CD4-positive, alpha-beta T cell treated with Interleukin-6 at 100 ng/mL for 8 hours (primary cell): ENCODE data around the gene ECI2.
"Not testable (repeated sequence)": the region's sequence is repeated elsewhere in the genome, so short reads cannot be mapped to it uniquely, and the experiment has no call there.

Experiments used
- DNase-seq: peaks from one replicate; pipeline ENCODE4 v3.0.0-alpha.2; 2020; ENCODE audit warnings: mixed read lengths, low spot score

The ECI2 gene

DNA sequence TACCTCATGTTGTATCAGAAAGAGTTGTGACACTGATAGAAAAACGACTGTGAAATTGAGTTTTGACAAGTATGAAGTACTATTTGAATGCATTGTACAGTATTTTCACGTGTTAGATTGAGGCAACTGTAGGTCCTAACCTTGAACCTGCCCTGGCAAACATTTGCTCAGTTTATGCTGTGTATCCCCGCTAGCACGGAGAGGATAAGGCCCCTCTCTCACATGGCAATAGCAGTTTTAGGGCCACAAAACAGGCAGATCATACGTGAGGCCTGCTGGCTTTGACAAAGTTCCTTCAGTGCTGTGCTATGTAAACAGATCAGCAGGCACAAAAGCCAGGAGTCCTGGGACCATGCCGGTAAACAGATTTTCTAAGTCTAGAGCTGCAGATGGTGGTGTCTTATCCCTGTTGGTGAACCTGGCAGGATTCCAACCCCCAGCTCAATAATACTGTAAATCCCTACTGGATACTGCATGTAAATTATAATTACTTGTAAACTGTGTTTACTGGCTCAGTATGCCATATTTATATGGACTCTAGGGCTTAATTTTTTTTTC is 32.6 kb downstream of the ECI2 start:
- DNase-seq: no peak

DNA sequence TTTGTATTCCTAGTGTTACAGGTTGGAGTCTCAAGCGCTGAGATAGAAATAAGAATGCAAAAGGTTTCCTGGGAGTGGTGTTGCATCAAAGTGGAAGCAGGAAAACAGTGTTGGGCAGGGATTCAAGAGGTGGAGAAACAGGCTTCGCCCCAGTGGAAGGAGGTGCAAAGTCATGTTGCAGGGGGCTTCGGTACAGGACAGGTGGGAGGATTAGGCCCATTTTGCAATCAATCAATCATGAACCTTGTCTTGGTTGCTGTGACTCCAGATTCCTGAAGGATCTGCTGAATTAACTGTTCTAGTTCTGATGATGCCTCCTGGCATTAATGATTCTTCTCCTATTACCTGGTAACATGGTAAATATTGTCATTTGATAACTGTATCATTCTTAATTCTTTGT is 34.1 kb downstream of the ECI2 start:
- no peak for DNase-seq

DNA sequence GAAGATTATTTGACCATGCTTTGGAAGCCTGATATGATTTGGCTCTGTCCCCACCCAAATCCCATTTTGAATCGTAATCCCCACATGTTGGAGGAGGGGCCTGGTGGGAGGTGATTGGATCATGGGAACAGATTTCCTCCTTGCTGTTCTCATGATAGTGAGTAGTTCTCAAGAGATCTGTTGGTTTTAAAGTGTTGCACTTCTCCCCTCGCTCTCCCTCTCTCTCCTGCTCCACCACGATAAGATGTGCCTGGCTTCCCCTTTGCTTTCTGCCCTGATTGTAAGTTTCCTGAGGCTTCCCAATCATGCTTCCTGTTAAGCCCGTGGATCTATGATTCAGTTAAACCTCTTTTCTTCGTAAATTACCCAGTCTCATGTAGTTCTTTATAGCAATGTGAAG is 34.7 kb downstream of the ECI2 start:
- no peak for DNase-seq

DNA sequence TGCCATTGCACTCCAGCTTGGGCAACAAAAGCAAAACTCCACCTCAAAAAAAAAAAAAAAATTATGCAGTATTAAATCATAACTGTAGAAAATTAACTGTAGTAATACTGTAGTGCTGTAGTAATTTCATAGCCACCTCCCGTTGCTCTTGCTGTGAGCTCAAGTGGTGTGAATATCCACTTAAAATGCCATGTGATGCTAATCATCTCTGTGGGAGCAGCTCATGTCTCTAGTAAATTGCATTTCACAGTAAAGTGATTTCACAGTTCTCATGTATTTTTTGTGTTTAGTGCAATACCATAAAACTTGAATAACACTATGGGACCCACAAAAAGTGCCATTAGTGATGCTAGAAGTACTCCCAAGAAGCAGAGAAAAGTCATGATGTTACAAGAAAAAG is 42.1 kb downstream of the ECI2 start:
- no peak for DNase-seq

DNA sequence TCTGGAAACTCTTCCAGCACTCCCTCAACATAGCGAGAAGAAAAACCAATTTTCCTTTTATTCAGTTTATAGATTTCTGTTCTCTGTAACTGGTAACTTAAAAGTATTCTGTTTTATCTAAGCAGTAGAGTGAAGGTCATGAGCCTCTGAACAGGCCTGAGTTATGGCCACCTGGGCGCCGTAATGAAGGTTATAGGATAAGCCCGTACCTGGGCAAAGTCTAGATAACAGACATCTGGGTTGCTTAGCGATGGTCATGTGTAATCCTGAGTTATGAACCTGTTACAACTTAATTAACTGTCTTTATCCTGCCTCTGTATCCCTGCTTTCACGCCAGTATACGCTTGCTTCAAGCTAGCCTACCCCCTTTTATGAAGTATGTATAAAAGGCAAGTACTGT is 43.4 kb downstream of the ECI2 start:
- DNase-seq: no peak

DNA sequence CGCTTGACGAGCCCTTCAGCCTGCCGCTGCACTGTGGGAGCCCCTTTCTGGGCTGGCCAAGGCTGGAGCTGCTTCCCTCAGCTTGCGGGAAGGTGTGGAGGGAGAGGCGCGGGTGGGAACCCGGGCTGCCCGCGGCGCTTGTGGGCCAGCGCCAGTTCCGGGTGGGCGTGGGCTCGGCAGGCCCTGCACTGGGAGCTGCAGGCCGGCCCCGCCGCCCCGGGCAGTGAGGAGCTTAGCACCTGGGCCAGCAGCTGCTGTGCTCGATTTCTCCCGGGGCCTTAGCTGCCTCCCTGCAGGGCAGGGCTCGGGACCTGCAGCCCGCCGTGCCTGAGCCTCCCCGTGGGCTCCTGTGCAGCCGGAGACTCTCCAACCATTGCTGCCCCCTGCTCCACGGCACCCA is 45.3 kb downstream of the ECI2 start:
- DNase-seq: not testable (repeated sequence)

DNA sequence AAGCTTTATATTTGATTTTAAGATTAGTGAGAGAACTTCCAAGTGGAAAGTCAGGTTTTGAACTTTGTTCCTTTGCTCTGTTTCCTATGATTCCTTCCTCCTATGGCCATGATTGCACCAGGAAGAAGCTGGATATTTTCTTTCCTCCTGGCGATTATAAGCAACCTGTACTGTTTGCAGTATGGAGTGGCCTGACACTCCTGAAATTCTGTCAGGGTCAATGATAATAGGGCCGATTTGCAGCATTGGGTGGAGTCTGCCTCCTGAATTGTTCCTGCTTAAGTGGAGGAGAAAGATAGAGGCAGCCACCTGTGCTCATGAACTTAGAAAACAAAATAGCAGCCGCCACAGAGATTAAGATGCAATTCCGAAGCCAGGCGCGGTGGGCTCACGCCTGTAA is 46.7 kb downstream of the ECI2 start:
- no peak for DNase-seq

DNA sequence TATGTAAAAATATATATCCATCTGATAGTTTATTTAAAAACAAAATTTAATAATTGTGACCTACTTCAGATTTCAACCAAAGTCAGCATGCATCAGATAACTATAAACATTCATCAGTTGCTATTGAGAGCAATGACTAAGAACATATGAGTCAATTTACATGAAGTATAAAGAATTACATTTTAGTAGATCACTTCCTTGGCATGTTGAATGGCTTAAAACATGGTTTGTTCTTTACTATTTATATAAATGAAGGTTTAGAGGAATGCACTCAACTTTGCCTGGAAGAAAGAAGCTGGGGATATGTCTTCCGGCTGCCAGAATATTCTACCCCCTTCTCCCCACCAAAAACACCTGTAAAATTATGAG is 50.1 kb downstream of the ECI2 start:
- DNase-seq: no peak

DNA sequence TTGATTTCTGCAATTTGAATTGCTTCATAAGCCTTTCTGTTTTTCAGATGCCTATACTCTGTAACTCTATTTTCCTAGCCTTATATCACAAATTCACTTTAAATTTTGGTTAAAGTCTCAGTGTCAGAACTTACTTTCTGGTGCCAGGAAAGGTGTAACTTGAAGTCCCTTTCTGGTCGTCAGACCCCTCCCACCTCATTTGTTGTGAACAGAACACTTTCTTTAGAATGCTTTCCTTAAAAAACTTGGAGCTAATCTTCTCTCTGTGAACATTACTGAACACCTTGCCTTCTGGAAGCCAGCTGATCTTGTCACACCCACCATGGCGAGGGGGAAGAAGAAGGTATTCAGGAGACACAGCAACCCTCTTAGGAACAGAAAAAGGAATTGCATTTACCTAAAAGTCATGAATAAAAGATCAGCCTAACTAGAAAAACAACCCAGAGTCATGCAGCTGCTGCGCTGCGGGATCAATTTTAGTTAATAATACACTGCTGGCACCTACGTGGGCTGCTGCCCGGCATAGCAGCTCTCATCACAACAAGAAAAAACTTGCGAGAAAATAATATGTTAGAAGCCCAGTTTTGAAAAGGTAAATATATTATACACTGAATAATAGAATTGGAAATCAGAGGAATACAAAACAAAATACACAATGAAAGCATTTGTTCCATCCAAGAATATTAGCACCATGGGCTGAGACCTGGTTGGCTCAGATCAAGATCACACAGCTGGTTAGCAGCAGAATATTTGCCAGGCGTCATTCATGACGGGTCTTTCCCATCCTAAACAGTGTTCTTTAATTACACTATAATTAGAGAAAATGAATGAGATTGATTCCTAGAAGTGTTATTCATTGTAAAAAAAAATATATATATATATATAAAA is 50.7 kb downstream of the ECI2 start:
- DNase-seq: no peak

DNA sequence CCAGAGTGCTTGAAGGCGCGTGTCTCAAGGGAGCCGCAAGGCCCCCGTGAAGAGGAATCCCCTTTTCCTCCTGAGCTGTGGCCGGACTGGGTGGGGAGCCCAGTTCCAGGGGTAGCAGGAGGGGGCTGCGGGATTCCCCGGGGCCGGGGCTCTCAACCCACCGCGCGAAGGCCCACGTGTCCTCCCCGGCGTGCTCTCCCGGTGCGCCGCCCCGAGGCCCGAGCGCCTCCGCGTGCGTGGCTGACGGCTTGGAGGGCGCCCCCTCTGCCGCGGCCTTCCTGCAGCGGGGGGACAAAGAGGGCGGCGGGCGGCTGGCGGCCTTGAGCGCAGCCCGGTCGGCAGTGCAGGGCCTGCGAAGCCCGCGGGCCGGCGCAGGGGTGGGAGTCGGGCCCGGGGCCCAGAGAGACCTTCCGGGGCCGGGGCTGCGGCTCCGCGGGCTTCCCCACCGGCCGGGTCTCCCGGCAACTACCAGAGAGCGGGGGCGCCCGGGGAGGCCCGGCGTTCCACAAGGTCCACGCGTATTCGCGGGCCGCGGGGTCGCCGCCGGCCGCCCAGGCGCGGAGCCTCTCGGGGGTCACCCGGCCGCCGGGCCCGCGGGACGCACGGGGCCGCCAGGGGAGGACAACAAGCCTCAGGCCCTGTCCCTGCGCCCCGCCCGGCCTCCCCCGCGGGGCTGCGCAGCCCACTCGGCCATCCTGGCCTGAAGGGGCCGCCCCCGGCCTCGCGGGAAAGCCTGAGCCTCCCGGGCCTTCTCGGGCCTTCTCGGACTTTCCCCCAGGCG is 56.5 kb downstream of the ECI2 start, which contains the start of gene FAM217A:
Gene FAM217A, minus strand, starts transcription at position 447 of the 781 bp plus-strand sequence. CDS start 1,723 bp downstream, outside the sequence.
- DNase-seq: no peak

DNA sequence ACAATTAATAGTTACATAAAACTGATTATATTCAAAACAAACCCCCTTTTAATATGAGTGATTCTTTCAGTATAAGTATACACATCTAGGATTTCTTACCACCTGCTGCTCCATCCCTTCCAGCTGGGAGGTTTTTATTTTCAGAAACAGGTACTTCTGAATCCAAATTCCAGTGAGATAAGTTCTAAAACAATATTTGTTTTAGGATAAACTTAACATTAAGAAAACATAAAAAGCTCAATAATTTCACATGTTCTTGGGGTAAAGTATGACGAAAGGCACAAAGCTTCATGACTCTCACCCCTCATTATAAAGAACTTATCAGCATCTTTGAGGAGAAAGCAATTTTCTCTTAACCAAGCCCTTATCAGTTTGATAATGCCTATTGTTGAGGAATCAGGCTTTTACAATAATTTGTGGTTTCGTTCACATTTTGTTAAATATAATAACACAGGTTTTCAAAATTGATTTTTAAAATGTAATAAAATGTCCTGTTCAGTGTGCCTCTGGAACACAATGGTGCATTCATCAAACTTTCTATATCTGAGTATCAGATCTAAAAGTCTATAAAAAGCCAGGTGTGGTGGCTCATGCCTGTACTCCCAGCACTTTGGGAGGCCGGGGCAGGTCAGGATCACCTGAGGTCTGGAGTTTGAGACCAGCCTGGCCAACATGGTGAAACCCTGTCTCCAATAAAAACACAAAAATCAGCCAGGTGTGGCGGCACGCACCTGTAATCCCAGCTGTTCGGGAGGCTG is 60.7 kb downstream of the ECI2 start:
- DNase-seq: no peak

DNA sequence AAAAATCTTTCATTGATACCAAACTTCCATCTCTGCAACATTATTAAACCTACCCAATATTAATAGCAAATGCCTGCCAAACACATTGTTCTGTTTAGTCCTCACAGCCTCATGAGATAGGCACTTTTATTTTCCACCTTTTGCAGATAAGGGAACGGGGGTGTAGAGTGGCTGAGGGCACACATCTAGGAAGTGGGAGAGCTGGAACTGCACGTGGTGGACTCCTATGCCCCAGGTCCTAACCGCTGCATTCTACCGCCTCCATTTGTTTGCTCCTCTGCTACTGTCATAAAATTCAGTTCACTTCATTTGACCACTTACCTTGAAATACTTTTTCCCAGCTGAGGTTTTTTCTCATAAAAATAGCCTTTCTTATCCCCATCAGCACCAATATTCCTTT is 64.0 kb downstream of the ECI2 start:
- no peak for DNase-seq

DNA sequence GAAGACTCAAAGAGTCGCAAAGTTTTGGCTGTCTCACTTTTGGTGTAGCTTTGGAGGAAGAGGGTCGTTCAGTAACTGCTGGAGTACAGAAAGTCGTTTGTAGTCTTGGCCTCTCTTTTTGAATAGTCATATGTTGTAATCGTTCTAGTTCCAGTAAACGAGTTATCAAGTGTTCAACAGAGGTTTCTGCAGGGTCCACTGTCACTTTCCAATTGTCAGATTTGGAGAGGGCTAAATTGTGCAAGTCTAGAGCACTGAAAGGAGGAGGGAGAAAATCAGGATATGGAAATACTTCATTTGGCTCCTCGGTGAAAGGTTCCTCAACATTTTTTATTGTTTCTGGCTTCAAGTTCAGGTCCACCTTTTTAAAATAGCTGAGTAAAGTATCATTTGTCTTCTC is 66.2 kb downstream of the ECI2 start:
- DNase-seq: no peak

DNA sequence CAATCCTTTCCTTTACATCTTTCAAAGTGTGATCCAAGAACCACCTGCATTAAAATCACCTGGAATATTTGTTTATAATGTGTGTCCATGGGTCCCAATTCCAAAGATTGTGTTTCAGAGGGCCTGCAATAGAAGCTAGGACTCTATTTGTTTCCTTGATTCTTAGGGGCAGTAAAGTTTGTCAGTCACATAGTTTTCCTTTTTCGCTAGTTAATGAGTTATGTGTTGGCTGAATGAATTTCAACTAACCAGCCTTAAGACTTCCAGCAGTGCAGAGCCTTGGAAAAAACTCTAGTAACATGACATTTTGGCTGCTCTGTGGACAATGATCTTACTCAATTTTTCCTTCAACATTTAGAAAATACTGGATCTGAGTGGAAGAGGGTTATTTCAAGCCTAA is 67.7 kb downstream of the ECI2 start:
- DNase-seq: no peak

DNA sequence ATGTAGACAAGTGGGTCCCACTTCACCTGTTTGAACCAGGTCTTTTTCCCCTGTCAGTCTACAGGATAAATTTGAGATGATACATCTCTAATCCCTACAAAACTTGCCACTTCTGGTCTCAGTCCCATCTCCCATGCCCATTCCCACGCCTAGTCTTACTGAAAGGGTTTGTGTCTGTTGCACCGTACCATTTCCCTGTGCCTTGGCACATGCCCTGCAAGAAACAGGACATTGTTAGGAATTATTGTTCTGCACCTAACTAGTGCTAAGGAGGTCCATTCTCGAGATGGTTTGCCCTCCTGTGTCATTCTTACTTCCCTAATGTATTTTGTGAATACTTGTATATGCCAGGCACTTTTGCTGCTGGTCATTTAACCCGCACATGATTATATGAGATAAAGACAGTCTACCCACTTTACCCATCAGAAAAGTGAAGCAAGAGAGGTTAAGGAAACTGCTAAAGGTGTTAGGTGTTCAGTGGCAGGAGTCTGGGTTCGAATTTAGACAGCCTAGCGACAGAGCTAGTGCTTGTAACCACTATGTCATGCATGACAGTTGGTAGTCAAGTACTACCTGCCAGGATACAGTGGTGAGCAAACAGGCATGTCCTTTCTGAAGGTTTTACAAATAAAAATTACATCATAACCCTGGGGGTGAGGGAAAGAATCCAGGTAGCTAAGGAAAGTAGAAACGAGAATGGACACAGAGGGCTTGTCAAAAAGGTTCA is 69.2 kb downstream of the ECI2 start:
- no peak for DNase-seq
